Adrenal gland (tissue), 5 donors: ENCODE data around the gene METTL25B.

Experiments used
- CTCF ChIP-seq, 6 experiments: fragments of 450-650 bp in 4 of 6; fragments of 200-600 bp in 2 of 6; sonication (generic) in 1 of 6; IDR thresholded peaks; 1 replicate in 5 of 6; 2 replicates in 1 of 6; pipeline versions ENCODE4 v1.5.1 to v1.8.0; 2016 to 2021; ENCODE audit warnings: antibody characterized with exemption in 6 of 6, mild to moderate bottlenecking in 2 of 6, moderate library complexity in 1 of 6
- POLR2A ChIP-seq, 2 donors: fragments of 450-650 bp; IDR thresholded peaks; one replicate each; pipeline ENCODE4 v1.6.1; 2017; ENCODE audit warnings: antibody characterized with exemption in 2 of 2, mild to moderate bottlenecking in 2 of 2, moderate library complexity in 1 of 2
- donor health status: DM: no; HTN: no; CAD: no.

- no peak for TF ChIP-seq CTCF (IDR thresholded peaks at IDR 0.05)
- TF ChIP-seq POLR2A (IDR thresholded peaks at IDR 0.05) = no peak
These were observed 18.3 kb upstream of the METTL25B start for GRCh38 chr1:156709757-156710489.
